Activated naive CD4-positive, alpha-beta T cell (primary cell): Measurements from ENCODE around the gene ZNF689.

Experiments
- DNase-seq, 4 experiments: peaks; one replicate each; lab custom pipeline; 2025; lab: John Stamatoyannopoulos, UW

The ZNF689 gene

DNA sequence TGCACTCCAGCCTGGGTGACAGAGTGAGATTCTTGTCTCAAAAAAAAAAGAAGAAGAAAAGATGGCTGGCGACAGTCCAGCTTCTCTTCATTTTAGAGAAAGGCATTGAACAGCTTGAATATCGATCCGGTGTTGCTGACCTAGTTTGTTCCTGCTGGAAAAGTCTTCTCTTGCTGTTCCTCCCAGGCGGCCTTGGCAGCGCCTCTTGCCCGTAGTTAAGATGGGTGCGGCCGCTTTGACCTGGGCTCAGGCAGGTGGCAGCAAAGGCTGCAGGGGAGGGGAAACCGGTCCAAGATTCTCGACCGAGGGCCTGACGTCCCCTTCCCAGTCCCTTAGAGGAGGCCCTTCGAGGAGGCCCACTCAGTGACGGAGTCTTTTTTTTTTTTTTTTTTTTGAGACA, 48.2 kb downstream of the ZNF689 start:
- DNase-seq: no peak

DNA sequence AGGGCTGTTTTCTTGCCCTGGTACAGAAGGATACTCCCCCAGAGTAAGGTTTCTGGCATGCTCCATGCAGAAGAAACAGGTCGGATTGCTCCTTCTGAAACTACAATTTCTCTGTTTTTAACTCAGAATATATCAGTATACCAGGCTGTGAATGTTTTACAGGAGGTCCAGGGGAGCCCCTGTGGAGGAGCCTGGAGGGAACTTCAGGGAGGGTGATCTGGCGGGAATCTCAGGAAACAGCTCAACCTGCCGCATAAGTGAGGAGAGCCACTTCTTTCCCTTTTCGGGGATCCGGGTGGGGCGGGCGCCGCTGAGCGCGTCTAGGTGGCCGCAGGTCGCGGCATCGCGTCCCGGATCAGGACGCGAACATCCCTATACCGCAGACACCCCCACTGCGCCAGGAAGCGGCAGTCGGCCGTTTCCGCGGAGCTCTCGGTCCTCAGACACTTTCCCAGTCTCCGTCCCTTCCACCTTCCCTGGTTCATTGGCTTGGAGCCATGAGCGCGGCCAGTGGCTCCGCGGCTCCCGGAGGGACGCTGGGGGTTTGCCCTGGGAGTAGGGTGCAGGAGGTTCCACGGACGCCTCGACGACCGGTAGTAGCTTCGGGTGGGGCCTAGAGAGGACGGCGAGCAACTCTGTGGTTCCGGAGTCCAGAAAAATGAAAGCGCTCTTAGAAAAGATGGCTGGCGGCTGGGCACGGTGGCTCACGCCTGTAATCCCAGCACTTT, 48.9 kb downstream of the ZNF689 start:
- DNase-seq: no peak

DNA sequence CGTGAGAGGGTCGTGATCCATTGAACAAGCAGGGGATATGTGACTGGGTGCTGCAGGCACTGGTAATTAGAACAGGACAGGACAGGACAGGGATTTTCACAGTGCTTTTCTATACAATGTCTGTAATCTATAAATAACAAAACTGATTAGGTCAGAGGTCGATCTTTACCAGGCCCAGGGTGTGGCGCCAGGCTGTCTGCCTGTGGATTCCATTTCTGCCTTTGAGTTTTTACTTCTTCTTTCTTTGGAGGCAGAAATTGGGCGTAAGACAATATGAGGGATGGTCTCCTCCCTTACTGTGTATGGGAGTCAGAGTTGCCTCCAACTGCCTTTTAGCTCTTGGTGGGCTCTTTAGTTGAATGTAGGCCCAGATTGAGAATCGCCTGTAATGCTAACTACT, 50.5 kb downstream of the ZNF689 start:
- DNase-seq: no peak

DNA sequence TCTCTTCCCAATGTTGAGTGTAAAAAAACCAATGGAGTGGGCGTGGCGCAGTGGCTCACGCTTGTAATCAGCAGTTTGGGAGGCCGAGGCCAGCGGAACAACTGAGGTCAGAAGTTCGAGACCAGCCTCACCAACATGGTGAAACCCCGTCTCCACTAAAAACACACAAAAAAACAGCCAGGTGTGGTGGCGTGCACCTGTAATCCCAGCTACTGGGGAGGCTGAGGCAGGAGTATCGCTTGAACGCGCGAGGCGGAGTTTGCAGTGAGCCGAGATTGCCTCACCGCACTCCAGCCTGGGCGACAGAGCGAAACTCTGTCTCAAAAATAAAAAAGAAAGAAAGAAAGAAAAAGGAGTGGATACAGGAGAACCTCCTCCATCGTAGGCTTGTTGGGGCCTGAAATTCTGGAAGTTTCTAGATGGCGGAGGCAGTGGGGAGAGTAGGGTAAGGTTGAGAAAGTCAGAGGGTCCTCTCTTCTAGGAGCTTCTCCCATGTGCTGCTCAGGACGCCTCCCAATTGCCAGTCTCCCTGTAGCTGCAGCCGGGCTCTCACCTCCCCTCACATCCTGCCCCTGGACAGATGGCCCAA, 51.3 kb downstream of the ZNF689 start:
- no peak for DNase-seq

DNA sequence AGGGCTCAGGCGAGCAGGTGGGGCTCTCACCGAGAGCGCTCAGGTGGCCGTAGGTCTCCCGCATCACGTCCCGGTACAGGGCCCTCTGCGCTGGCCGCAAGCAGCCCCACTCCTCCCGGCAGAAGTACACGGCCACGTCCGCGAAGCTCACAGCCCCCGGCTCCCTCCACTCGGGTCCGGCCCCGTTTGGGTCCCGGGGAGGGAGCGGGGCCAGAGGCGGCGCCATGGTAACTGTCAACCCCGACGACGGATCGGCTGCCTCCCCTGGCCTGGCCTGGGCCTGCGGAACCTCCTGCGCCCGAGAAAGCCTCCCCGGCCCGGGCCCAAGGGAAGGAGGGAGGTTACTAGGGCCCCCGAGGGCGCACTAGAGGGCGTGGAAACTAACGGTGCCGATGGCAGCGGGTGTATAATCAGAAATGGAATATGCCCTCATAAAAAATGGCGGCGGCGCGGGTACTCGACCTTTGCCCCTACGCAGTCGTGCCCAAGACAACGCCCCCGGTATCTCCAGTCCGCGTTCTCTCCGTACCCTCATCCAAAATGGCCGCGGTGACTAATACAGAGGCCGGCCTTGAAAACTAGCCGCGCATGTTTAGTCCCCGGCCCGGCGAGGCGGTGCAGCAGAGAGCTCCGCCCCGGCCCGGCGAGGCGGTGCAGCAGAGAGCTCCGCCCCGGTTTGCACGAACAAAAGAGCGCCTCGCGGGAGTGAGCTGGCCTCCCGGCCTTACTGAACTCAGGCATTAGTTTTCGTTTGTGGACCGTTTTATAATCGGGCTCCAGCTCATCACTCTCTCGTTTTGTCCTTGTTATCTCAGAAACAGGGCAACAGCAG, 52.0 kb downstream of the ZNF689 start, which contains the start of gene ZNF764:
Gene ZNF764 (minus strand): TSS at position 418 of the 832 bp plus-strand sequence. CDS start 192 bp downstream, at position 226.
- DNase-seq: peak; percentile 82 to 93 (median 88)

DNA sequence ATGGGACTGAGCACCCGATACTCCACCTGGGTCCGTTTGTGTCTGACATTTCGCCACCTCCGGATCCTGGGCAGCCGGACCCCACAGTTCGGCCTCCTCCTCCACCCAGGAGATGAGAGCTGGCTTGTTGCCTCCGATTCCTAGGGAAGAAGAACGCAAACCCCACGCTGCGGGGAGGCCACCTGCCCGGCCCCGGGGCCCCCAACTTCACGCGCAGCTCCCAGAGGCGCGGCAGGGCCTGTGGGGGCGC, 52.6 kb downstream of the ZNF689 start:
- no peak for DNase-seq

DNA sequence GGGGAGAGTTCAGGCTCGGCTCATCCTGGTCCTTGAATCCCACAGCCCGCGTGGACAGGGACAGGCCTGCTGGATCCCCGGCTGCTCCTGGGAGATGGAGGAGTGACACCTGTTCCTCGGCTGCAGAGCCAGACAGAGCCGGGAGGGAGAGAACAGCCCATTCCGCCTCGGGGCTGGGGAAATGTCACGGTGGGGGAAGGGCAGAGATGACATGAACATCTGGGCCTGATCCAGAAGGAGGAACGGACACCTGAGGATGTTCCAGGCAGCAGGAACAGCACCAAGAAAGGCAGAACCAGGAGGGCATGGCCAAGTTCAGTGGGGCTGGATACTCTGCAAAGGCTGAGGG, 54.1 kb downstream of the ZNF689 start:
- no peak for DNase-seq

DNA sequence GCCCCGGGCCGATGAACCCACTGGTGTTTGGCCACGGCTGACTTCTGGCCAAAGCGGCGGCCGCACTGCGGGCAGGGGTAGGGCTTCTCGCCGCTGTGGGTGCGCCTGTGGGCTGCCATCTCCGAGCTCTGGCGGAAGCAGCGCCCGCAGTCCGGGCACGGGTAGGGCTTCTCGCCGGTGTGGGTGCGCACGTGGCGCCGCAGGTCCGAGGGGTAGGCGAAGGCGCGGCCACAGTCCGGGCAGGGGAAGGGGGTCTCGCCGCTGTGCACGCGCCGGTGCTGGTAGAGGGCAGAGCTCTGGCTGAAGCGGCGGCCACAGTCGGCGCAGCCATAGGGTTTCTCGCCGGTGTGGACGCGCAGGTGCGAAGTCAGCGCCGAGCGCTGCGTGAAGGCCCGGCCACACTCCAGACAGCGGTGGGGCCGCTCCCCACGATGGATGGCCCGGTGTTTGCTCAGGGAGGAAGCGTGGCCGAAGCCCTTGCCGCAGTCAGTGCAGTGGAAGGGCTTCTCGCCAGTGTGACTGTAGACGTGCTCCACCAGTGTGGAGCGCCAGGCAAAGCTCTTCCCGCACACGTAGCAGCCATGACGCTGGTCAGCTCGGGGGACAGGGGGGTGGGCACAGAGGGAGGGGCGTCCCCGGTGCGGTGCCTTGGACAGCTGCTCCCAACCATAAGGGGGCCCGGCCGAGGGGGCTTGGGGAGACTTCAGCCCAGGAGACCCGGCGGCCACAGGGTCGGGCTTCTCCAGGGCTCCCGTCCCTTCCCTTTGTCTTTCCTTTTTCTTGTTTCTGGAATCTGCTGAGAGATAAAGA, 54.7 kb downstream of the ZNF689 start:
- no peak for DNase-seq

DNA sequence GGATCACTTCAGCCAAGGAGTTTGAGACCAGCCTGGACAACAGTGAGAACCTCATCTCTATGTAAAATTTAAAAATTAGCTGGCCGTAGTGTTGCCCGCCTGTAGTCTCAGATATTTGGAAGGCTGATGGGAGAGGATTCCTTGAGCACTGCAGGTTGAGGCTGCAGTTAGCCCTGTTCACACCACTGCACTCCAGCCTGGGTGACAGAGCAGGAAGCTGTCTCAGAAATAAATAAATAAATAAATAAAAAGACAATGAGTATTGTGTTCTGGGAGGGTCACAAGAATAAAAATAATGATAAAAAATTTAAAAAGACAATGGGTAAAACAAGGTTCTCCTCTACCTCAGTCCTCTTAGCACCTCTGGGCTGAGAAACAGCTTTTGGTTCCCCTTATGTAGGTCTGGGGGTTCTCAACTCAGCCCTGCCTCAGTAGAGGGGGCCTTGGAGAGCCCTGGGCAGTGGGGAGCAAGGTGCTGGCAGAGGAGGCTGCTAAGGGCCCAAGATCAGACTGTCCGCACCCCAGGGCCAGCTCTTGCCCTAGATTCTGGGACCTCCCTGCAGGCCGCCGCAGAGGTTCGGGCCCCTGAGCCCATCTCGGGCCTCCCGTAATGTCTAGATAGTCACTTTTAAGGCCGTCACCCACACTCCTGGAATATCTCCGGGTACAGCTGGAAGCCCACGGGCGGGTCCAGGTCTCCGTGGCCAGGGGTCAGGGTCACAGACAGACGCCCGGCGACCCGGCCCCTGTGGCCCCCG, 55.5 kb downstream of the ZNF689 start:
- no peak for DNase-seq

DNA sequence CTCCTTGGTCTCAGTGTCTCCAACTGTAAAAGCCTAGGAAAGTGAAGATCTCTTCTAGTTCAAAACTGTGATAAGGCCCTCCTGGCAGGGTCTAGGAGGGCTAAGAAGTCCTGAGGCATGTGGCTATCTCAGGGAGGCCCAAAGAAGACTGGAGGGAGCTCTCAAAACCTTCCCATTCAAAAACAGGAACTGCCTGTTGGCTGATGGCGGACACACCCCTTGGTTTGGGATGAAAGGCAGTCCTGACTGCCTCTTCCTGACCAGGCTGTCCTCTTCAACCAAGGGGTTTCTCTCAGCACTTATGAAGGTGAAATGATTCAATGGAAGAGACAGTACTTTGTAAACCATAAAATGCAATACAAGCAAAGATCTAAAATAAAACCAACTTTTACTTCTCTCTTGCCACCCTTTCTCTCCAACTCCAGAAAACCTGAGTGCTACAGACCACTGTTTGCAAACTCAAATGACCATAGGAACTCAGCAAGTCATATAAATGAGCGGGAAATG, 56.7 kb downstream of the ZNF689 start:
- no peak for DNase-seq

DNA sequence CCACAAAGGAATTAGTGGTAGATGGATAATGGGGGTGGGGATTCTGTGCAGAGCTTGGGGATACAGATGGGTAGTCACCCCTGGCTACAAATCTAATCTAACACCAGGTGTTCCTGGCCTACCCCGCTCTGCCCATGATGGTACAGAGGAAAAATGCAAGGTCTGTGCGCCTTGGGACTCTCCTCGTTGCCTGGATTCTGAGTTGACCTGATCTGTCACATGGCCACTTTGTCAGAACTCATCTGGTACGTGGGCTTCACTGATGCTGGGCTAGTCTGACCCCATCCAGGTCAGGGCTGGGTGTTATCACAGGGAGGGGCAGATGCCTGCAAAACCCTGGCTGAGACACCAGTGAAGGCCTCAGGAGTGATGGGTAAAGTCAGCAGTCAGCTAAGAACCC, 57.2 kb downstream of the ZNF689 start:
- DNase-seq: no peak
